ENCODE data around the gene RADX.

GRCh38 chrX:106588801-106589200, 23.0 kb upstream of the RADX start:
- no peak for TF ChIP-seq CTCF (IDR thresholded peaks at IDR 0.05)
- no peak for TF ChIP-seq POLR2A (IDR thresholded peaks at IDR 0.05)
